K562 (cell line): Measurements from ENCODE around the gene C6orf47. TPM values are rescaled to one million over a fixed set of nuclear protein-coding genes. Genes with fewer than 3 reads are reported as not detected.

Source experiments
- CBX3 ChIP-seq, 2 experiments: IDR thresholded peaks; 1 replicate in 1 of 2; 2 replicates in 1 of 2; pipeline ENCODE4 v1.6.1; 2012; ENCODE audit warnings: inconsistent platforms in 2 of 2, low read length in 2 of 2, borderline replicate concordance in 1 of 2, control low read depth in 1 of 2
- CREM ChIP-seq: IDR thresholded peaks from 2 replicates; pipeline ENCODE4 v1.6.1; 2014; ENCODE audit warnings: antibody characterized with exemption, low read depth
- FOXA3 ChIP-seq, 2 experiments: fragments of 450-650 bp in 1 of 2; sonication (generic) in 1 of 2; formaldehyde crosslinking; IDR thresholded peaks in 1 of 2; conservative IDR thresholded peaks in 1 of 2; 2 replicates each; pipeline versions ENCODE4 v1.4.0 to v1.8.0; 2020 to 2022; ENCODE audit warnings: mild to moderate bottlenecking in 2 of 2, missing genetic modification reagents in 1 of 2
- JUN ChIP-seq, 2 experiments: sonication (generic) in 1 of 2; formaldehyde crosslinking in 1 of 2; IDR thresholded peaks; 2 replicates each; pipeline versions ENCODE4 v1.6.1 to v1.8.0; 2012 to 2022; ENCODE audit warnings: borderline replicate concordance in 2 of 2, mild to moderate bottlenecking in 2 of 2, improper control_type of control experiment in 1 of 2, low read depth in 1 of 2, low read length in 1 of 2, missing genetic modification reagents in 1 of 2
- PBX2 ChIP-seq, 2 experiments: IDR thresholded peaks in 1 of 2; conservative IDR thresholded peaks in 1 of 2; 2 replicates each; pipeline ENCODE4 v1.6.1; 2016; ENCODE audit warnings: low read depth in 2 of 2, mild to moderate bottlenecking in 1 of 2, missing compliant biosample characterization in 1 of 2, missing genetic modification characterization in 1 of 2, moderate library complexity in 1 of 2
- PHTF2 ChIP-seq: fragments of 250-450 bp; sonication (Bioruptor Pico); IDR thresholded peaks from 2 replicates; pipeline ENCODE4 v1.5.0; 2021; ENCODE audit warnings: mild to moderate bottlenecking
- POLR2AphosphoS2 ChIP-seq: IDR thresholded peaks from 2 replicates; pipeline ENCODE4 v1.6.1; 2012; ENCODE audit warnings: low read length, improper control_type of control experiment
- SAP30 ChIP-seq: fragments of 200-600 bp; sonication (generic); IDR thresholded peaks from 2 replicates; pipeline ENCODE4 v1.6.1; 2012; ENCODE audit warnings: borderline replicate concordance, low read depth, mild to moderate bottlenecking, moderate library complexity, low read length, control low read depth, inconsistent platforms; ENCODE audit not compliant: insufficient read depth, poor library complexity, severe bottlenecking
- SMARCA5 ChIP-seq: fragments of 450-650 bp; IDR thresholded peaks from 2 replicates; pipeline ENCODE4 v1.6.1; 2016
- SRSF1 ChIP-seq: fragments of 200-400 bp; formaldehyde crosslinking; IDR thresholded peaks from 2 replicates; pipeline ENCODE4 v1.6.1; 2017; ENCODE audit warnings: mild to moderate bottlenecking, low read depth, low read length, moderate library complexity
- STAT6 ChIP-seq: sonication (generic); formaldehyde crosslinking; IDR thresholded peaks from 2 replicates; pipeline ENCODE4 v1.8.1; 2023; ENCODE audit warnings: mild to moderate bottlenecking, missing genetic modification reagents
- TBL1XR1 ChIP-seq, 2 experiments: IDR thresholded peaks; 2 replicates each; pipeline ENCODE4 v1.6.1; 2012; ENCODE audit warnings: improper control_type of control experiment in 2 of 2, low read length in 2 of 2, mild to moderate bottlenecking in 1 of 2
- ZMIZ1 ChIP-seq, 2 experiments: fragments of 150-350 bp in 1 of 2; IDR thresholded peaks; 2 replicates each; pipeline ENCODE4 v1.6.1; 2012 to 2016; ENCODE audit warnings: low read depth in 2 of 2, low read length in 2 of 2, mild to moderate bottlenecking in 1 of 2, moderate library complexity in 1 of 2
- ZNF175 ChIP-seq: fragments of 200-800 bp; sonication (Bioruptor generic); IDR thresholded peaks from 2 replicates; pipeline ENCODE4 v1.6.1; 2016; ENCODE audit warnings: low read depth, mild to moderate bottlenecking, missing genetic modification characterization, missing compliant biosample characterization
- ZNF583 ChIP-seq: fragments of 250-450 bp; sonication (Bioruptor Pico); IDR thresholded peaks from 2 replicates; pipeline ENCODE4 v1.4.0; 2020
- polyA plus RNA-seq, 8 experiments: library from polyadenylated mRNA; depleted of rRNA in 4 of 8; stranded (reverse) in 5 of 8; unstranded in 3 of 8; fragments of >200 nt; fragmentation: Nextera tagmentation in 2 of 8; fragmentation: Illumina TruSeq in 1 of 8; extraction: Ambion mirVana in 2 of 8; extraction: Trizol in 1 of 8; gene quantifications; 2 replicates each; pipeline versions ENCODE4 v1.2.1 to v1.2.3, GENCODE V29; 2011 to 2014; ENCODE audit warnings: inconsistent platforms in 1 of 8, missing spikeins in 1 of 8
- total RNA-seq, 7 experiments: library from RNA; depleted of rRNA in 6 of 7; stranded (reverse); fragments of >200 nt in 6 of 7; fragmentation: Illumina TruSeq in 2 of 7; extraction: Trizol in 2 of 7; gene quantifications; 2 replicates each; pipeline versions ENCODE4 v1.2.1 to v1.2.3, GENCODE V29; 2011 to 2021; ENCODE audit warnings: low replicate concordance in 1 of 7

The C6orf47 gene
- total and polyA plus RNA-seq, 9 of the 15 experiments (the other 6 are each of a cell fraction or from before 2014, with no cell fraction given): 0.14 to 43.8 (median 27.0) TPM

- TF ChIP-seq STAT6 (CRISPR knock-in tag) (peak; percentile 6; the same call in 1 of the 2 replicates), ZNF583 (CRISPR knock-in tag) (0 out of 2 replicates have a peak, but pooled peaks have one; percentile 17), ZNF175 (CRISPR knock-in tag) (peak; percentile 16; the same call in 1 of the 2 replicates), ZMIZ1 (IDR thresholded peaks at IDR 0.05; ENCODE audit: low read depth in 2 of 2, low read length in 2 of 2) (no peak), POLR2AphosphoS2 (peak; percentile 98), CBX3 (IDR thresholded peaks at IDR 0.05; ENCODE audit: borderline replicate concordance in 1 of 2, low read length in 2 of 2) (peak in 1 of 2 experiments; percentile 61; a peak in 2 of 3 replicates), PBX2 (CRISPR knock-in tag; IDR thresholded peaks at IDR 0.05; ENCODE audit: low read depth) (no peak), PBX2 (tag; conservative IDR thresholded peaks at IDR 0.05; ENCODE audit: low read depth) (peak; percentile 6; the same call in 1 of the 2 replicates), PHTF2 (CRISPR knock-in tag) (no peak), FOXA3 (CRISPR knock-in tag; conservative IDR thresholded peaks at IDR 0.05 in 1 of 2, IDR thresholded peaks at IDR 0.05 in 1 of 2) (0 out of 4 replicates have a peak, but pooled peaks of 1 of the 2 experiments have one; percentile 59), JUN (IDR thresholded peaks at IDR 0.05; ENCODE audit: borderline replicate concordance, low read depth, low read length) (no peak), JUN (CRISPR knock-in tag; IDR thresholded peaks at IDR 0.05; ENCODE audit: borderline replicate concordance) (0 out of 2 replicates have a peak, but pooled peaks have one; percentile 36), SMARCA5 (peak; percentile 76; the same call in 1 of the 2 replicates), TBL1XR1 (IDR thresholded peaks at IDR 0.05; ENCODE audit: low read length in 2 of 2) (peak; percentile 6 to 43; a peak in 1 of 4 replicates), SAP30 (peak; percentile 81), SRSF1 (no peak), CREM (peak; percentile 19; the same call in 1 of the 2 replicates)
Measured at GRCh38 chr6:31652925-31653724, 7.5 kb downstream of the C6orf47 start (continued).
